Islet precursor cell (in vitro differentiated cells): ENCODE results near the gene CCDC201.

Source experiments
- DNase-seq: peaks from one replicate; pipeline ENCODE4 v3.0.0-alpha.2; 2018

Gene CCDC201

DNA sequence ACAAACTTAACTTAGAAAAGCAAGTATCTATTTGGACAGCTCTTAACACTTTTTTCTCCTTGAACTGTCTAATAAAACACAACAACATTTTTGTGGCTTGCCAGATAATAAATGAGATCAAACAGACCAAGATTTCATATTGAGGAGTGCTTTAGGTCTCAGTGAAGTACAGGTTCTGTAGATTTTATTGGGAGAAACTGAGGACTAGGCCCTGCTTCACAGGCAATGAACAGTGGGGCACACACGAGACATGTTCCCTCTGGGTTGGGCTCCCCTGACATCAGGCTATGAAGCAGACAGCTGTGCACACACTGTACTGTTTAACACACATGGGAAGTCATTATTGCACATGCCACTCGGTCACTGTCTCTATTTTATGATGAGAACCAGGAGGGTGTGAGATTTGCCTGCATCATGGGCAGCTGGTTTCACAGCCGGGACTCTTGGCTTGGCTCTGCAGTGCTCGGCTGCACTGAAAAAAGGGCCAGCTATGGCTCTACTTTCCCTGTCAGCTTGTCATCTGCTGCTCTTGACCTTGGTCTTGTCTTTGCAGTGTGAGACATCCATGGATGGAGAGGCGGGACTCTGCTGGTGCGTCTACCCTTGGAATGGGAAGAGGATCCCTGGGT, 19.6 kb upstream of the CCDC201 start:
- DNase-seq: no peak

GRCh38 chr7:45891462-45892402, 18.9 kb upstream of the CCDC201 start:
- no peak for DNase-seq

GRCh38 chr7:45890902-45891461, 18.1 kb upstream of the CCDC201 start:
- no peak for DNase-seq

- no peak for DNase-seq
These were observed 17.4 kb upstream of the CCDC201 start for GRCh38 chr7:45890125-45890901.

GRCh38 chr7:45889367-45890067, 16.6 kb upstream of the CCDC201 start:
- DNase-seq: no peak

DNA sequence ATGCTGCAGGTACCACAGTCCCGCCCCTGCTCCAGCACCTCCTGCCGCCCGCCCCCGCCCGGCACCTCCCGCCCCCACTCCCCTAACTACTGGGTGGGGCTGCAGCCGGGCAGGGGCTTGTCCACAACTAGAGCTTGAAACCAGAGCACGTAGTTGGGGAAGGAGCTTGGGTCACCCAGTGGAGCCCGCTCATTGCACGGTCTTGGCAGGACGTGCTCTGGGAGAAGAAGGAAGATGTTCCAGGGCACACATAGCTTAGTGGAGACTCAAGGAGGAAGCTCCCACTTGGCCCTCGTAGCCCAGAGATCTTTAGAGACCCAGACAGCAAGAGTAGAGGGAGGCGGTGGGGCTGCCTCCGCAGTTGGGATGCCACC, 16.1 kb upstream of the CCDC201 start:
- DNase-seq: peak; percentile 66

DNA sequence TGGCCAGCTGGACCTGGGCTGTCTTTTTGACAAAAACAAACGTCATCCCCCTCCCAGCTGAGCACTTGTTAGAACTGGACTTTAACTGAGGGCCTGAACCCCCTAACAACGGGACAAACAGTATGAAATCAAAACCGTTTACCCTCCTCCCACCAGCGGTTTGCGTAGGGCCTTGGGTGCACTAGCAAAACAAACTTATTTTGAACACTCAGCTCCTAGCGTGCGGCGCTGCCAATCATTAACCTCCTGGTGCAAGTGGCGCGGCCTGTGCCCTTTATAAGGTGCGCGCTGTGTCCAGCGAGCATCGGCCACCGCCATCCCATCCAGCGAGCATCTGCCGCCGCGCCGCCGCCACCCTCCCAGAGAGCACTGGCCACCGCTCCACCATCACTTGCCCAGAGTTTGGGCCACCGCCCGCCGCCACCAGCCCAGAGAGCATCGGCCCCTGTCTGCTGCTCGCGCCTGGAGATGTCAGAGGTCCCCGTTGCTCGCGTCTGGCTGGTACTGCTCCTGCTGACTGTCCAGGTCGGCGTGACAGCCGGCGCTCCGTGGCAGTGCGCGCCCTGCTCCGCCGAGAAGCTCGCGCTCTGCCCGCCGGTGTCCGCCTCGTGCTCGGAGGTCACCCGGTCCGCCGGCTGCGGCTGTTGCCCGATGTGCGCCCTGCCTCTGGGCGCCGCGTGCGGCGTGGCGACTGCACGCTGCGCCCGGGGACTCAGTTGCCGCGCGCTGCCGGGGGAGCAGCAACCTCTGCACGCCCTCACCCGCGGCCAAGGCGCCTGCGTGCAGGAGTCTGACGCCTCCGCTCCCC, 15.5 kb upstream of the CCDC201 start, which contains the start of gene IGFBP1:
IGFBP1 (plus strand) TSS at position 304 of the 808 bp plus-strand sequence; CDS start at position 469, 165 bp downstream.
- DNase-seq: peak; percentile 65

GRCh38 chr7:45886931-45887667, 14.2 kb upstream of the CCDC201 start:
- no peak for DNase-seq

- DNase-seq: no peak
These were observed 12.5 kb upstream of the CCDC201 start for GRCh38 chr7:45885264-45885882.

DNA sequence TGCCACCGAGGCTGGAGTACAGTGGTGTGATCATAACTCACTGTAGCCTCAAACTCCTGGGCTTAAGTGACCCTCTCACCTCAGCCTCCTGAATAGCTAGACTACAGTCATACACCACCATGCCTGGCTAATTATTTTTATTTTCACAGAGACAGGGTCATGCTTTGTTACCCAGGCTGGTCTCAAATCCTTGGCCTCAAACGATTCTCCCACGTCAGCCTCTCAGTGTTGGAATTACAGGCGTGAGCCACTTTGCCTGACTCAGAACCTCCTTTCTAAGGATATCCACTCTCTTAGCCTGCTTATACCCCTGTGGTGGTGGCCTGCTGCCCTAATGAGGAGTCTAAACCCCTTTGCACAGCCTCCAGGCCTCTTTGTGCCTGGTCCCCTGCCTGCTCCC, 11.3 kb upstream of the CCDC201 start:
- DNase-seq: peak; percentile 17

- DNase-seq: no peak
These were observed 9.6 kb upstream of the CCDC201 start for GRCh38 chr7:45882465-45882810.

DNA sequence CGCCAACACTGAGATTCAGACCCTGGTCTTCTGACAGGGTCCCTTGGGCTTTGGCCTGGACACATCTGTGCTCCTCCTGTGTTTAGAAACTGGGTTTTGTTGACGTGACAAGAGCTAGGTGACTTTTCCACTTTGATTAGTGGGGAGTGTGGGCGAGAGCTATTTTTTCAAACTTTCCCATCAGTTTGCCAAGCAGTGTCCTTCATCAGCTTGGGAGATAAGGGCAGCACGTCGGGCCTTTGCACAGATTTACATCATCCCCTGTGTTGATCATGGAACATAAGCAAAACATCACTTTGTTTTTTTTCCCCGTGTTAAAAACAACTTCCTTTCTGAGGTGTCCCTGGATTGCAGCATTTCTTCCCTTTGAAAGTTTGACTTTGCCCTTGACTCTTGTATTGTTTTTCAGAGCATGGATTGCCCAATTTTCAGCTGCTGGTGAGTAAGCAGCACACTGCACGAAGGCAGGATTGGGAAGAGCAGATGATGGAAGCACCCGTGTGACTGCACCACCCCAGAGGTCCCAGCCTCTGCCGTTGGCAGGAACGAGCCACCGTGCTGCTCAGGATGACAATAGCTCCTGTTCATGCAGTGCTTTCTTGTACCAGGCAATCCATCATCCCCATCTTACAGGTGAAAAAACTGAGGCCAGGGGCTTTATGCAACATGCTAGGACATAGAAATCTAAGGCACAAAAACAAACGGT, 9.0 kb upstream of the CCDC201 start:
- DNase-seq: no peak

GRCh38 chr7:45881280-45881758, 8.4 kb upstream of the CCDC201 start:
- no peak for DNase-seq

- DNase-seq: no peak
These were observed 7.6 kb upstream of the CCDC201 start for GRCh38 chr7:45880433-45880860.

GRCh38 chr7:45878457-45879144, 5.7 kb upstream of the CCDC201 start:
- DNase-seq: no peak

- no peak for DNase-seq
These were observed 3.6 kb upstream of the CCDC201 start for GRCh38 chr7:45876519-45876918.

DNA sequence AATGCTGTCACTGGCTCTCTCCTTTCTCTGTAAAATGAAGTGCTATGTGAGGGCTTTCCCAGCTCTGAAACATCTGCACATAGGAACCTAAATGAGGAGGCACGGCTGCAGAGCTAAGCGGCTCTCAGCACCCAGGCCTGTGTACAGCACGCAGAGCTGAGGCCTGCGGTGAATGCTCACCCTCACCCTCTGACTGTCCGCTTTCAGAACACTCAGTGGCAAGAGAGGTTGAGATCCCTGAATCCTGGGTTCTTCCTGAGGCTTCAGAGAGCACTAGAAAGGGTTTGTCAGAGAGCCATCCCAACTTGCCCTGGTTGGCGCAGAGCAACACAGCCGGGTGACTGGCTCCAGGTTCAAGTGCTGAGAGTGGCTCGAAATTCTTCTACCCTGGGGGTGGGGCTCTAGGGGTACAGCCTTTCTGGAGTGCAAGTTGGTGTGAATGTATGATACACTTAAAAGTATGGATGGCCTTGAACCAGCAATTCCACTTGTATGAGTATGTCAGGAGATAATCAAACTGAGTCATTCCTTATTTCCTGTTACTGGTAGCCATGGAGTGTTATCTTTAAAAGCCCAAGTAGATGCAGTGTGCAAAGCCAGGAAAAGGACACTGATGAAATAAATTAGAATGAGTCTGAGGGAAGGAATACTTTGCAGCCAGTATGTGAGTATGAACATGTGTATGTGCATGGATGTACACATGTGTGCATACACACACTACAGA, 1.7 kb upstream of the CCDC201 start:
- DNase-seq: no peak

- DNase-seq: no peak
These were observed 473 bp upstream of the CCDC201 start for GRCh38 chr7:45873355-45873754.
